GM18907 (cell line): Measurements from ENCODE around the gene KIF9.
"Not testable (repeated sequence)": the region's sequence is repeated elsewhere in the genome, so short reads cannot be mapped to it uniquely, and the experiment has no call there.

Experiments used
- ATAC-seq: cut with Tn5 transposase; IDR thresholded peaks from one replicate; pipeline ENCODE4 v1.9.1; 2021; ENCODE audit warnings: mild to moderate bottlenecking, moderate library complexity; ENCODE audit not compliant: unreplicated experiment

KIF9 gene

DNA sequence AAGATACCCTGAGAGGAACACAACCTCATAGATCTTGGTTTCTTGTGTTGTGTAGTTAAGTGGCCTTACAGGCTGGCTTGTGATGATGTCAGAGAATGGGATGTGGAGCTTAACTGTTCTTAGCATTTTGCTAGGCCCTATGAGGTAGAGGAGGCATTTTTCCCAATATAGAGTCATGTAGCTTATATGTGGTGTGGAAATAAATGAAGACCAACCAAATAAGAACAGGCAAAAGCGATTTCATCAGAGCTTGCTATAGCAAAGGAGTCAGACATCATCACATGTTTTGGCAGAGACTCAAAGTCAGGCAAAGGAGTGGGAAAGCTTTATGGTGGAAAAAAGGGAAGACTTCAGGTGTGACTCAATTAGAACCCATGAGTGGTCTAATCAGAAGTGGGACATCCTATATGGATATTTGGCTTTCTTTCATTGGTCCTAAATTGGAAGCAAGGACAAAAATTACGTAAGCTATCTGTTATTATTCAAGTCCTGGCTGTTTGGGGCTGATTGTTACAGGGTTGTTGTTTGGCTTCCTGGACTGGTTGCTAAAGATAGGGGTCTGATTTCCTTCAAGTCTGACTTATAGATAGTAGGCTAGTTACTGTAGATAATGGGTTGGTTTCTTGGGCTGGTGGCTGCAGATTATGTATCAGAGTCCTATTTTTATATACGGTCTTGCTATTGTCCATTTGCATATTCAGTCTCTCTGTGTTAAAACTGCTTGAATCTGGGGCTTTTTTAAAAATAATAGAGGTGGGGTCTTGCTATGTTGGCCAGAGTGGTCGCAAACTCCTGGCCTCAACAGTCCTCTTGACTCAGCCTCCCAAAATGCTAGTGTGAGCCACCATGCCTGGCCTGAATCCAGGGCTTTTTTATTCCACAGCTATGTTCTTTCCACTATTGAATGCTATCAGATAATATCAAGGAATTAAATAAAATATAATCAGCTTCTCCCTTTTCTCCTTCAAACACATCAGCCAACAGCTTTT is 88.4 kb downstream of the KIF9 start:
- no peak for ATAC-seq

DNA sequence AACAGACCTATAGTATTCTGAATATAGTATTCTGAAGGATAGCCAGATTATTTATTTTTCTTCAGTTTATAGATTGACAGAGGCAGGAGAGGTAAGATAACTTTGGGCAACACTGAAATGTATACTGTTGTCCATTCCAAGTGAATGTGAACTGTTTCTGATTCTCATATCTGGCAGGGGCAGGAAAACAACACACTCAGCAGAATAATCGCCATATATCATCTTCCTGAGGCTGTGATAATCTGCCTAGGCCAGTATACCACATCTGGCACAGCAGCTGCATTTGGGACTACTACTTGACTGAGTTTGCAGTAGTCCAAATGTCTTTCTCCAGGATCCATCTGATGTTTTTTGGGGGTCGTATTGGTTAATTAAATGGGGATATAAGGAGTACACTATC is 96.3 kb downstream of the KIF9 start:
- no peak for ATAC-seq

DNA sequence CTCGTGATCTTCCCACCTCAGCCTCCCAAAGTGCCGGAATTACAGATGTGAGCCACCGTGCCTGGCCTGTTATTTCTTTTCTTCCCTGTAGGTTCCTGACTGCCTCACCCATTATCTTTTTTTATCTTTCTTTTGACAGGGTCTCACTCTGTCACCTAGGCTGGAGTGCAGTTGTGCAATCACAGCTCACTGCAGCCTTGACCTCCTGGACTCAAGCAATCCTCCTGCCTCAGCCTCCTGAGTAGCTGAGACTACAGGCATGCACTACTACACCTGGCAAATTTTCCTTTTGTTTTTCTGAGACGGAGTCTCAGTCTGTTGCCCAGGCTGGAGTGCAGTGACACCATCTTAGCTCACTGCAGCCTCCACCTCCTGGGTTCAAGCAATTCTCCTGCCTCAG is 100.9 kb downstream of the KIF9 start:
- not testable (repeated sequence) for ATAC-seq

DNA sequence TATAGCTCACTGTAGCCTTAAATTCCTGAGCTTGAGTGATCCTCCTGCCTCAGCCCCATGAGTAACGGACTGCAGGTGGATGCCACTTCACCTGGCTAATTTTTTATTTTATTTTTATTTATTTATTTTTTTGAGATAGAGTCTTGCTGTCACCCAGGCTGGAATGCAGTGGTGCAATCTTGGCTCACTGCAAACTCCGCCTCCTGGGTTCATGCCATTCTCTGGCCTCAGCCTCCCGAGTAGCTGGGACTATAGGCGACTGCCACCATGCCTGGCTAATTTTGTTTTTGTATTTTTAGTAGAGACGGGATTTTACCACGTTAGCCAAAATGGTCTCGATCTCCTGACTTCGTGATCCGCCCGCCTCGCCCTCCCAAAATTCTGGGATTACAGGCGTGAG is 102.6 kb downstream of the KIF9 start:
- ATAC-seq: not testable (repeated sequence)
